ENCODE measurements around the gene CASZ1. TPM values are rescaled to one million over a fixed set of nuclear protein-coding genes. Genes with fewer than 3 reads are reported as not detected.

The CASZ1 gene
- total and polyA plus RNA-seq, 4 experiments from 2014 or later: 0.13 to 8.8 (median 4.7) TPM

DNA sequence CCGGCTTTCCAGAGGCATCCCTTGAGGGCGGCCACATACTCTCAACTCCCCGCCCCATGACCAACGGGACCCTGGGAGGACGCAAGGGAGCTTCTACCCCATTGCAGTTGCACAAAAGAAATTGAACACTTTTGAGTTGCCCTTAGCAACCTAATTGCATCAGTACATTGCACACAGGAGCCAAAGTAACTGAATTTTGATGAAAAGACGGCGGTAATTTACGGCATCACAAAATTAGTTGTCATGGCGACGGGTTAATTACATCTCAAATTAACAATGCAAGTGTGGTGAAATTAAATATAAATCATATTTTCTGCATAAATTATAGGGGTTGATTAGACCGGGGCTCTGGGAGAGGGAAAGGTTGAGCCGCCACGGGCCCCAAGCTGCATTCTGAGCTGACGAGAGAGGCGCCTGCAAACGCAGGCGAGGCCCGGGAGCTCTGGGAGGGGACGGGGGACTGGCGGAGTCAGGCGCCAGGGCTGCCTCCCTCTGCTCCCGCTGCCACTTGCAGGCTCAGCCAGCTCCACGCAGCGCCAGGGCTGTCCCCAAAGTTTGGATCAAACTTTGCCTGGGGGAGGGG is 61.4 kb downstream of the CASZ1 start:
- ChIA-PET POLR2A (ENCODE audit: partially characterized antibody) (no interaction called here), CTCF (ENCODE audit: partially characterized antibody) (no interaction called here)
- Histone ChIP-seq H3K9me3 (ENCODE audit: control insufficient read depth in 1 of 2, low read length in 2 of 2) (no peaks in the 10 kb centered on the region), H3K36me3 (ENCODE audit: insufficient read depth, low read length) (no peaks in the 10 kb centered on the region), H3K27me3 (ENCODE audit: insufficient read depth, low read length) (no peaks in the 10 kb centered on the region), H3K4me3 (ENCODE audit: low read length in 2 of 2) (no peak overlapping the region), H3K4me1 (ENCODE audit: insufficient read depth, low read length) (no peaks in the 10 kb centered on the region), H3K27ac (ENCODE audit: low read depth, low read length) (no peak overlapping the region)
- Mint-ChIP-seq H3K27me3 (peaks cover 0 to 1% of the 10 kb centered on the region in 2 donors), H3K4me3 (no peak overlapping the region), H3K4me1 (no peaks in the 10 kb centered on the region), H3K9me3 (no peaks in the 10 kb centered on the region), H3K27ac (no peak overlapping the region), H3K36me3 (no peaks in the 10 kb centered on the region)
- intact Hi-C loops (cut with micrococcal nuclease): no loop called here
- no peak for DNase-seq

DNA sequence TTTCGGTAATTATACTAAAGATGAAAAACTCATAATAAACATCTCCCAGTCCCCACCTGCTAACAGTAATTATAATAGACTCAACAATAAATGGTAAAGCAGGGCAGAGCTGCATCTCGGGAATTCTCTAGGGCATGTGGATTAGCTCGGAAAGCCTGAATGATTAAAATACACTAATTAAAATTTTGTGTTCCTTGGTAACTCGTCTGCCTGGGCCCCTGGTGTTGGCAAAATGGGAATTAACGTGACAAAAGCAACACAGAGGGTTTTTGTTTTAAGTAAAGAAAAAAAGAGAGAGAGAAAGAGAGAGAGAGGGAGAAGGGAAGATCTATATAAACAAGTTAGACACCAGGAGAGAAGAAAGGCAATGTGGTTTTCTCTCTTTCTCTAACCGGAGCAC is 62.1 kb downstream of the CASZ1 start:
- H3K4me1 Mint-ChIP-seq: no peaks in the 10 kb centered on the region
- no peaks in the 10 kb centered on the region for H3K9me3 ChIP-seq (ENCODE audit: control insufficient read depth in 1 of 2, low read length in 2 of 2)
- no peak overlapping the region for H3K4me3 ChIP-seq (ENCODE audit: low read length in 2 of 2)
- no peaks in the 10 kb centered on the region for H3K4me1 ChIP-seq (ENCODE audit: insufficient read depth, low read length)
- H3K27me3 Mint-ChIP-seq: peaks cover 0 to 1% of the 10 kb centered on the region in 2 donors
- no peaks in the 10 kb centered on the region for H3K9me3 Mint-ChIP-seq
- POLR2A ChIA-PET (ENCODE audit: partially characterized antibody): no interaction called here
- no peaks in the 10 kb centered on the region for H3K36me3 ChIP-seq (ENCODE audit: insufficient read depth, low read length)
- intact Hi-C loops (cut with micrococcal nuclease): no loop called here
- H3K27ac Mint-ChIP-seq: no peak overlapping the region
- H3K4me3 Mint-ChIP-seq: no peak overlapping the region
- CTCF ChIA-PET (ENCODE audit: partially characterized antibody): no interaction called here
- no peaks in the 10 kb centered on the region for H3K27me3 ChIP-seq (ENCODE audit: insufficient read depth, low read length)
- no peaks in the 10 kb centered on the region for H3K36me3 Mint-ChIP-seq
- no peak for DNase-seq
- H3K27ac ChIP-seq (ENCODE audit: low read depth, low read length): no peak overlapping the region

DNA sequence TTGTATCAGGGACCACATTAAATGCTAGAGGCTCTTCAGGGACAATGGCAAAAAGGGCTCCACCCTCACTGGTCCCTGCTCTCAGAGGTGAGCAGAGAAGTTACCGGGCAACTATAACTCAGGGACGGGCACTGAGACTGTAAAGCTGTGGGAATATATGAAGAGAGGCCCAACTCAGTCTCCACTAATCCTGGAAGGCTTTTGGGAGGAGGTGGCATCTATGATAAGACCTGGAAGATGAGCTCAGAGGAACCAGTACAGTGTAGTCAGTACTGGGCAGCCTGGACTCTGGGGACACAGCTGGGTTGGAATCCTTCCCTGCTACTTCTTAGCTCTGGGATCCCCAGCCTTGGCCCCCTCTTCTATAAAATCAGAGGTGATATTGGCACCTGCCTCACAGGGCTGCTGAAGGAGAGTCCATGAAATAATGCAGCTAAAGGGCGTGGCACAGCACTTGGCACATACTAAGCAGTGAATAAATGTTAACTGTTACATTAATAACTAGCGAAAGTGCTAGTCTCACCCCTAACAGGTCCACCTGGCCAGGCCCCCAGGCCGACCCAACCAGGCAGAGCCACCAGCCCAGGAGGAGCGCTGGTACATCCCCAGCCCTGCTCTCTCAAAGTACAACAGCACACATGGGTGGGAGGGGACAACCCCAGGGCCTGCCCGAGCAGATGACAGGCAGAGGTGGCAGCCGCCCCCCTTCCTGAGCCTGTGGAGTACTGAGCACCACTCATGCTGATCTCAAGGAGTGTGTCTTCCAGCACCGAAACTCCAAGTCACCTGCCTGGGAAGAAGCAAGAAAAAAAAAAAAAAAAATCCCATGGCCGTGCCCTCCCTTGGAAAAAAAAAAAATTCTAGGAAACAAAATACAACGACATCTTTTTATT is 62.7 kb downstream of the CASZ1 start:
- CTCF ChIA-PET (ENCODE audit: partially characterized antibody): no interaction called here
- POLR2A ChIA-PET (ENCODE audit: partially characterized antibody): no interaction called here
- Mint-ChIP-seq H3K4me1 (no peaks in the 10 kb centered on the region), H3K9me3 (no peaks in the 10 kb centered on the region), H3K4me3 (no peak overlapping the region), H3K27ac (no peak overlapping the region), H3K36me3 (no peaks in the 10 kb centered on the region), H3K27me3 (peaks cover 0 to 1% of the 10 kb centered on the region in 2 donors)
- H3K36me3 ChIP-seq (ENCODE audit: insufficient read depth, low read length): no peaks in the 10 kb centered on the region
- no peaks in the 10 kb centered on the region for H3K4me1 ChIP-seq (ENCODE audit: insufficient read depth, low read length)
- intact Hi-C loops (cut with micrococcal nuclease): no loop called here
- H3K27ac ChIP-seq (ENCODE audit: low read depth, low read length): no peak overlapping the region
- H3K4me3 ChIP-seq (ENCODE audit: low read length in 2 of 2): no peak overlapping the region
- no peak for DNase-seq
- H3K9me3 ChIP-seq (ENCODE audit: control insufficient read depth in 1 of 2, low read length in 2 of 2): no peaks in the 10 kb centered on the region
- H3K27me3 ChIP-seq (ENCODE audit: insufficient read depth, low read length): no peaks in the 10 kb centered on the region

DNA sequence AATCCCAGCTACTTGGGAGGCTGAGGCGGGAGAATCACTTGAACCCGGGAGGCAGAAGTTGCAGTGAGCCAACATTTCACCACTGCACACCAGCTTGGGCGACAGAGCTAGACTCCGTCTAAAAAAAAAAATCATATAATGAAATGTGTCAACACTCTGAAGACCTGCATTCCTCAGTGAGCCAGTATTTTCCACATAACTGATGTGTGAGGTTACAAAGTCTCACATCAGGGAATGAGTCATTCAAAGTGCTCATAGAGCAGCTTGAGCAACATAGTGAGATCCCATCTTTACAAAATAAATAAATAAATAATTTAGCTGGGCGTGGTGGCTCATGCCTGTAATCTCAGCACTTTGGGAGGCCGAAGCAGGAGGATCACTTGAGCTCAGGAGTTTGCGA is 65.5 kb downstream of the CASZ1 start:
- no peaks in the 10 kb centered on the region for H3K4me1 Mint-ChIP-seq
- H3K27ac ChIP-seq (ENCODE audit: low read depth, low read length): no peak overlapping the region
- no peaks in the 10 kb centered on the region for H3K36me3 Mint-ChIP-seq
- no peaks in the 10 kb centered on the region for H3K27me3 ChIP-seq (ENCODE audit: insufficient read depth, low read length)
- CTCF ChIA-PET (ENCODE audit: partially characterized antibody): no interaction called here
- H3K4me3 ChIP-seq (ENCODE audit: low read length in 2 of 2): no peak overlapping the region
- peaks cover 0 to 1% of the 10 kb centered on the region in 2 donors for H3K27me3 Mint-ChIP-seq
- no peaks in the 10 kb centered on the region for H3K36me3 ChIP-seq (ENCODE audit: insufficient read depth, low read length)
- no peak overlapping the region for H3K4me3 Mint-ChIP-seq
- H3K27ac Mint-ChIP-seq: no peak overlapping the region
- intact Hi-C loops (cut with micrococcal nuclease): no loop called here
- H3K4me1 ChIP-seq (ENCODE audit: insufficient read depth, low read length): no peaks in the 10 kb centered on the region
- H3K9me3 Mint-ChIP-seq: no peaks in the 10 kb centered on the region
- no peak for DNase-seq
- POLR2A ChIA-PET (ENCODE audit: partially characterized antibody): no interaction called here
- no peaks in the 10 kb centered on the region for H3K9me3 ChIP-seq (ENCODE audit: control insufficient read depth in 1 of 2, low read length in 2 of 2)

DNA sequence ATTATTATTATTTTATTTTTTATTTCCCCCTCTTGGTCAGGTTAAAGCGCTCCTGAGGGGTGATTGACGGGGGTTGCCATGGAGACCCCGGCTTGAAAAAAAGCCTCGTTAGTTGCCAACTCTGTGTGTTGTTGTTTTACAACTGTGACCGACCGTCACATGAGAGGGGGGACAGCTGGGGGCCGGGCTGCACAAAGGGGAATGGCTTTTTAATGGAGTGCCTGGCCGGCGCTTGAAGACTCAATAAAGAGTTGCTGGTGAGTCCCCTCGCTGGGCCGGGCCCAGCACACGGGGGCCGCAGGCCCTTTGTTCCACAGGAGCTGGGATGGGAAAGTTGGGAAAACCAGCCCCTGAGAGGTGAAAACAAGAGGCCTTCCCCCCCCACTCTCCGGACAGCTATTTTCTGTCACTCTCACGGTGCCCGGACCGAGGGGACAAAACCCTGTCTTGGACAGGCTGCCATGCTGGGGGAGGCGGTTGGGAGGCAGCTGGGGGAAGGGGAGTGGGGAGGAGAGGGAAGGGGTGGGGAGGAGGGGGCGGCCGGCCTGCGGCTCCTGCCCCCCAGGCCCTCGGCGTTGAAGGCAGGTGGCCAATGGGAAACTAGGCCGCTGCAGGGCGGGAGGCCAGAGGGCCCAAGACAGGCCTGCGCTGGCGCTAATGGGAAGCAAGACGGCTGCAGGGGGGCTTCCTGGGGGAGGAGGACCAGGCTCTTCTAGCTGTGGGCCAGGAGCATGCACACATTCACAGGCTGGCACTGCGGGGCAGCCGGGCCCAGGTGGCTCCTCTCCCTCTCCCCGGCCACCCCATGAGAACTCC is 67.6 kb downstream of the CASZ1 start:
- DNase-seq: no peak
- Histone ChIP-seq H3K27me3 (ENCODE audit: insufficient read depth, low read length) (no peaks in the 10 kb centered on the region), H3K9me3 (ENCODE audit: control insufficient read depth in 1 of 2, low read length in 2 of 2) (no peaks in the 10 kb centered on the region), H3K27ac (ENCODE audit: low read depth, low read length) (no peak overlapping the region), H3K36me3 (ENCODE audit: insufficient read depth, low read length) (no peaks in the 10 kb centered on the region), H3K4me3 (ENCODE audit: low read length in 2 of 2) (no peak overlapping the region), H3K4me1 (ENCODE audit: insufficient read depth, low read length) (no peaks in the 10 kb centered on the region)
- Mint-ChIP-seq H3K27ac (no peak overlapping the region), H3K27me3 (peaks cover 0 to 1% of the 10 kb centered on the region in 2 donors), H3K9me3 (no peaks in the 10 kb centered on the region), H3K4me3 (no peak overlapping the region), H3K4me1 (no peaks in the 10 kb centered on the region), H3K36me3 (no peaks in the 10 kb centered on the region)
- ChIA-PET CTCF (ENCODE audit: partially characterized antibody) (no interaction called here), POLR2A (ENCODE audit: partially characterized antibody) (no interaction called here)
- intact Hi-C loops (cut with micrococcal nuclease): no loop called here

DNA sequence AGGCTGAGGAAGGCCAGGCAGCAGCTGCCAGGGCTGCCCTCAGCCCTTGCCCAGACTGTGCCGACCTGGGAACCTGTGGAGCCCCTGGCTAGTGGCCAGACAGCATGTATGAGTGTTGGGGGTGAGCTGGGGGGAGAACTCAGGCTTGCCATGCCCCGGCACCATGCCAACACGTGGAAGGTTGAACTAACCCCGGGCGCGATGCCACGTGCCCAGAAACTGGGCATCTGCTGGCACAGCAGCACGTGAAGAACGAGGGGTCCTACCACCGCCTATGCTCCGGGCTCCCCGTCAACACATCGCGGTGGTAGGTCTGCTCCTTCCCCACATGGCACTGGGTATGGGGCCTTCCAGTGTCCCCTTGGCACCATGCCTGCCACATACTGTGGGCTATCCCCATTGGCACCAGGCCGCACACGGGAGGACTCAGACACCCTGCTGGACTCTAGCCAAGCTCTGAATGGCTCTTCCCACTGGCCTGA is 68.7 kb downstream of the CASZ1 start:
- intact Hi-C loops (cut with micrococcal nuclease): no loop called here
- POLR2A ChIA-PET (ENCODE audit: partially characterized antibody): no interaction called here
- no peaks in the 10 kb centered on the region for H3K27me3 Mint-ChIP-seq
- no peak overlapping the region for H3K27ac ChIP-seq (ENCODE audit: low read depth, low read length)
- H3K27ac Mint-ChIP-seq: no peak overlapping the region
- H3K27me3 ChIP-seq (ENCODE audit: insufficient read depth, low read length): no peaks in the 10 kb centered on the region
- H3K4me1 ChIP-seq (ENCODE audit: insufficient read depth, low read length): no peaks in the 10 kb centered on the region
- no peaks in the 10 kb centered on the region for H3K36me3 Mint-ChIP-seq
- H3K9me3 ChIP-seq (ENCODE audit: control insufficient read depth in 1 of 2, low read length in 2 of 2): no peaks in the 10 kb centered on the region
- H3K4me3 ChIP-seq (ENCODE audit: low read length in 2 of 2): no peak overlapping the region
- H3K36me3 ChIP-seq (ENCODE audit: insufficient read depth, low read length): no peaks in the 10 kb centered on the region
- no peak overlapping the region for H3K4me3 Mint-ChIP-seq
- no peak for DNase-seq
- CTCF ChIA-PET (ENCODE audit: partially characterized antibody): no interaction called here
- no peaks in the 10 kb centered on the region for H3K9me3 Mint-ChIP-seq
- no peaks in the 10 kb centered on the region for H3K4me1 Mint-ChIP-seq

DNA sequence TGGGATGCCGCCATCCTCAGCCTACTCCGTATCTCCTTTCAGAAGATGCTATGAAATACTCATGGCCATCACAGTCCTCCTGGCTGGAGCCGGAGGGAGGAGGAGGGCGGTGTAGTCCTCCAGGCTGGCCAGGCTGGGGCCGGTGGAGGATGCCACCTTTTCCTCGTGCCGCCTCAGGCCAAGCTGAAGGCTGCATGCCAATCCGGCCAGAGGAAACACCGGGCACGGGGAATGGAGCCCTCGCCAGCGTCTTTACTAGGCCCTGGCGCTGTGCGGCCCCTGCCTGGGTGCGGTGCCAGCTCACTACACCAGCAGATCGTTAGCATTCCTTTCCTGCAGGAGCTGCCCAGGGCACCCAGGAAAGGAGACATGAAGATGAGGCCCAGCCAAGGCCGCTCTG is 70.1 kb downstream of the CASZ1 start:
- Histone ChIP-seq H3K4me1 (ENCODE audit: insufficient read depth, low read length) (no peaks in the 10 kb centered on the region), H3K27ac (ENCODE audit: low read depth, low read length) (no peak overlapping the region), H3K27me3 (ENCODE audit: insufficient read depth, low read length) (no peaks in the 10 kb centered on the region), H3K4me3 (ENCODE audit: low read length in 2 of 2) (no peak overlapping the region), H3K36me3 (ENCODE audit: insufficient read depth, low read length) (no peaks in the 10 kb centered on the region), H3K9me3 (ENCODE audit: control insufficient read depth in 1 of 2, low read length in 2 of 2) (no peaks in the 10 kb centered on the region)
- Mint-ChIP-seq H3K27ac (no peak overlapping the region), H3K27me3 (no peaks in the 10 kb centered on the region), H3K4me1 (no peaks in the 10 kb centered on the region), H3K9me3 (no peaks in the 10 kb centered on the region), H3K4me3 (no peak overlapping the region), H3K36me3 (no peaks in the 10 kb centered on the region)
- intact Hi-C loops (cut with micrococcal nuclease): no loop called here
- CTCF ChIA-PET (ENCODE audit: partially characterized antibody): no interaction called here
- peak in 1 of 5 donors; percentile 2 for DNase-seq
- POLR2A ChIA-PET (ENCODE audit: partially characterized antibody): no interaction called here
